Astrocyte of the spinal cord (primary cell): ENCODE measurements around the gene SNX5.

Source experiments
- DNase-seq: peaks from one replicate; pipeline ENCODE4 v3.0.0; 2011; ENCODE audit warnings: low read depth, low spot score
- H3K4me3 ChIP-seq: 2 replicates; pipeline ENCODE4 v1.5.1; 2011; ENCODE audit warnings: low read depth, mild to moderate bottlenecking, low read length, moderate library complexity
- CTCF ChIP-seq: IDR thresholded peaks from 2 replicates; pipeline ENCODE4 v1.5.1; 2012; ENCODE audit warnings: low read depth, mild to moderate bottlenecking, low read length, inconsistent platforms
- in situ Hi-C: cut with HindIII; loops from 2 replicates; pipeline ENCODE4 v1.10.0; 2017; ENCODE audit warnings: low sequenced_read_pairs

The SNX5 gene

GRCh38 chr20:17976305-17976704 is 7.7 kb upstream of the SNX5 start:
- no peak overlapping the region for H3K4me3 ChIP-seq
- in situ Hi-C loops, result no loop called here
- DNase-seq, result no peak
- no peak for TF ChIP-seq CTCF

GRCh38 chr20:17972121-17972520 is 3.5 kb upstream of the SNX5 start:
- peak overlapping the region; percentile 90 for H3K4me3 ChIP-seq
- peak; percentile 34 for DNase-seq
- no peak for TF ChIP-seq CTCF
- in situ Hi-C loops, result no loop called here

- peak overlapping the region; percentile 90 for H3K4me3 ChIP-seq
These were observed 2.9 kb upstream of the SNX5 start for GRCh38 chr20:17971300-17972013.

GRCh38 chr20:17969884-17970409 is 1.4 kb upstream of the SNX5 start:
- in situ Hi-C loops, result no loop called here
- DNase-seq, result peak; percentile 71
- no peak for TF ChIP-seq CTCF
- peak overlapping the region; percentile 90 for H3K4me3 ChIP-seq

More at GRCh38 chr20:17971300-17972013, 2.9 kb upstream of the SNX5 start:
- in situ Hi-C loops, result no loop called here
- no peak for TF ChIP-seq CTCF
- peak; percentile 78 for DNase-seq

- no peak for DNase-seq
- peak overlapping the region; percentile 90 for H3K4me3 ChIP-seq
- TF ChIP-seq CTCF, result no peak
- in situ Hi-C loops, result no loop called here
These were observed 787 bp upstream of the SNX5 start for GRCh38 chr20:17969278-17969883.

GRCh38 chr20:17967521-17968365 is 851 bp downstream of the SNX5 start:
- in situ Hi-C loops, result no loop called here
- TF ChIP-seq CTCF, result no peak
- peak; percentile 59 for DNase-seq
- H3K4me3 ChIP-seq, result peak overlapping the region; percentile 90
